ENCODE data around the gene NOX3. TPM values are rescaled to one million over a fixed set of nuclear protein-coding genes. Genes with fewer than 3 reads are reported as not detected.

The NOX3 gene
- total and polyA plus RNA-seq, 2 donors from 2014 or later = not detected

DNA sequence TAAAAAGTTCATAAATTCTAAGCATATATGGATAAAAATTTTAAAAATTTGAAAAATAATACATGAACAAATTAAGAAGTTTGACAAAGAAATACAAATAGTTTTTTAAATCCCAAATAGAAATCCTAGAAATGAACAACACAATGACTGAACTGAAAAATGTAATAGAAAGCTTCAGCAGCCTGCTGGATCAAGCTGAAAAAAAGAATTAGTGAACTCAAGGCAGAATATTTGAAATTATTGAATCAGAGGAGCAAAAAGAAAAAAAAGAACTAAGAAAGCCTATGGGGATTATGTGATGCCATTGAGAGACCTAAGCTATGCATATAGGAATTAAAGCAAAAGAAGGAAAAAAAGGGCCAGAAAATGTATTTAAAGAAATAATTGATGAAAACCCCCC lies 101.5 kb downstream of the NOX3 start:
- Histone ChIP-seq H3K9ac (ENCODE audit: low read length in 3 of 3) (no peak overlapping the region), H3K9me3 (ENCODE audit: control insufficient read depth in 2 of 3, insufficient read depth in 1 of 3, low read length in 3 of 3) (peaks cover 0 to 6% (median 3%) of the 10 kb centered on the region in 3 donors)
- FAIRE-seq = no peak

DNA sequence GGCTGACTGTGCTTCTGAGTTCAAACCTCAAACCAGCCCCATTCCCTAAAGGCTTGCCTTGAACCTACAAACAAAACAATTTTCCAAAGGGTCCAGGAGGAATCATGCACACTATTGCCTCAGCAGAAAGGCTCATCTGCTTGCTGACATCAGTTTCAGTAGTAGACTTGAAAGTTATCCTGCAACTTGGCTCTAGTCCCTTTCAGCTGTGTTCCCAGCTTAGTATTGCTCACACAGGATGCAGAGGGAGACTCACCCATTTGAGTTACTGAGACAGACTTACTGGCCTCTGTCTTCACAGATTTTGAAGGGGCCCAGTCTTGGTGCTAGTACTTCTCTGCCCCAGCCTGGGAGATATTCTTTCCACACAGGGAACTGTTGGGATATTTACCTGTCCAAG lies 102.8 kb downstream of the NOX3 start:
- DNase-seq = no peak
- Histone ChIP-seq H3K9me3 (ENCODE audit: control insufficient read depth in 2 of 3, insufficient read depth in 1 of 3, low read length in 3 of 3) (peaks cover 0 to 6% (median 3%) of the 10 kb centered on the region in 3 donors), H3K4me3 (ENCODE audit: low read length in 3 of 3) (no peak overlapping the region), H3K4me1 (ENCODE audit: control insufficient read depth in 2 of 3, insufficient read depth in 2 of 3, low read depth in 1 of 3, low read length in 3 of 3) (no peaks in the 10 kb centered on the region), H3K36me3 (ENCODE audit: control insufficient read depth in 2 of 3, insufficient read depth in 3 of 3, low read length in 3 of 3) (no peaks in the 10 kb centered on the region), H3K9ac (ENCODE audit: low read length in 3 of 3) (no peak overlapping the region), H3K27ac (ENCODE audit: low read depth in 2 of 2, low read length in 2 of 2) (no peak overlapping the region), H3K27me3 (ENCODE audit: control insufficient read depth, insufficient read depth, low read length) (no peaks in the 10 kb centered on the region)
- TF ChIP-seq, protein P1, sequence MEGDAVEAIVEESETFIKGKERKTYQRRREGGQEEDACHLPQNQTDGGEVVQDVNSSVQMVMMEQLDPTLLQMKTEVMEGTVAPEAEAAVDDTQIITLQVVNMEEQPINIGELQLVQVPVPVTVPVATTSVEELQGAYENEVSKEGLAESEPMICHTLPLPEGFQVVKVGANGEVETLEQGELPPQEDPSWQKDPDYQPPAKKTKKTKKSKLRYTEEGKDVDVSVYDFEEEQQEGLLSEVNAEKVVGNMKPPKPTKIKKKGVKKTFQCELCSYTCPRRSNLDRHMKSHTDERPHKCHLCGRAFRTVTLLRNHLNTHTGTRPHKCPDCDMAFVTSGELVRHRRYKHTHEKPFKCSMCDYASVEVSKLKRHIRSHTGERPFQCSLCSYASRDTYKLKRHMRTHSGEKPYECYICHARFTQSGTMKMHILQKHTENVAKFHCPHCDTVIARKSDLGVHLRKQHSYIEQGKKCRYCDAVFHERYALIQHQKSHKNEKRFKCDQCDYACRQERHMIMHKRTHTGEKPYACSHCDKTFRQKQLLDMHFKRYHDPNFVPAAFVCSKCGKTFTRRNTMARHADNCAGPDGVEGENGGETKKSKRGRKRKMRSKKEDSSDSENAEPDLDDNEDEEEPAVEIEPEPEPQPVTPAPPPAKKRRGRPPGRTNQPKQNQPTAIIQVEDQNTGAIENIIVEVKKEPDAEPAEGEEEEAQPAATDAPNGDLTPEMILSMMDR (IDR thresholded peaks at IDR 0.05; ENCODE audit: borderline replicate concordance, extremely low read depth, insufficient read depth) = no peak
- no peak for FAIRE-seq
- intact Hi-C loops (cut with DNase I) = no loop called here

More for the DNA sequence above, 101.5 kb downstream of the NOX3 start:
- Histone ChIP-seq H3K27me3 (ENCODE audit: control insufficient read depth, insufficient read depth, low read length) (no peaks in the 10 kb centered on the region), H3K4me1 (ENCODE audit: control insufficient read depth in 2 of 3, insufficient read depth in 2 of 3, low read depth in 1 of 3, low read length in 3 of 3) (no peaks in the 10 kb centered on the region), H3K4me3 (ENCODE audit: low read length in 3 of 3) (no peak overlapping the region), H3K36me3 (ENCODE audit: control insufficient read depth in 2 of 3, insufficient read depth in 3 of 3, low read length in 3 of 3) (no peaks in the 10 kb centered on the region), H3K27ac (ENCODE audit: low read depth in 2 of 2, low read length in 2 of 2) (no peak overlapping the region)
- TF ChIP-seq, protein P1 (IDR thresholded peaks at IDR 0.05; ENCODE audit: borderline replicate concordance, extremely low read depth, insufficient read depth) = no peak
- intact Hi-C loops (cut with DNase I) = no loop called here
- no peak for DNase-seq

DNA sequence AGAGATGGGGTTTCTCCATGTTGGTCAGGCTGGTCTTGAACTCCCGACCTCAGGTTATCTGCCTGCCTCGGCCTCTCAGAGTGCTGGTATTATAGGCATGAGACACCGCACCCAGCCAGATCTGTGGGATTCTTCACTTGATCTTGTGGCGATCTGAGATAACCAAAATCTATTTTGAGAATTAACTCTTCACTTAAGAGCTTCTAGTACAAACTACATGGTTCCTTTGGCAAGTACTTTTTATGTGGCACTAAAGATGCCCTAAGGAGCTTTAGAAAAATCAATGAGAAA lies 103.6 kb downstream of the NOX3 start:
- FAIRE-seq (no peak), DNase-seq (no peak)
- Histone ChIP-seq H3K27me3 (ENCODE audit: control insufficient read depth, insufficient read depth, low read length) (no peaks in the 10 kb centered on the region), H3K9me3 (ENCODE audit: control insufficient read depth in 2 of 3, insufficient read depth in 1 of 3, low read length in 3 of 3) (peaks cover 0 to 6% (median 3%) of the 10 kb centered on the region in 3 donors), H3K27ac (ENCODE audit: low read depth in 2 of 2, low read length in 2 of 2) (no peak overlapping the region), H3K36me3 (ENCODE audit: control insufficient read depth in 2 of 3, insufficient read depth in 3 of 3, low read length in 3 of 3) (no peaks in the 10 kb centered on the region), H3K4me3 (ENCODE audit: low read length in 3 of 3) (no peak overlapping the region), H3K4me1 (ENCODE audit: control insufficient read depth in 2 of 3, insufficient read depth in 2 of 3, low read depth in 1 of 3, low read length in 3 of 3) (no peaks in the 10 kb centered on the region), H3K9ac (ENCODE audit: low read length in 3 of 3) (no peak overlapping the region)
- intact Hi-C loops (cut with DNase I) = no loop called here
- TF ChIP-seq, protein P1 (IDR thresholded peaks at IDR 0.05; ENCODE audit: borderline replicate concordance, extremely low read depth, insufficient read depth) = no peak
